Tibial artery (tissue), 4 donors: ENCODE data around the gene SEMA3D.

ENCODE experiments used
- DNase-seq, 2 donors: peaks; one replicate each; pipeline ENCODE4 v3.0.0-alpha.2; 2019
- H3K27ac ChIP-seq, 2 donors: fragments of 200-600 bp; sonication (generic) in 1 of 2; 1 replicate in 1 of 2; 2 replicates in 1 of 2; pipeline ENCODE4 v1.5.1; 2018 to 2019; ENCODE audit warnings: mild to moderate bottlenecking in 1 of 2
- H3K27me3 ChIP-seq, 2 donors: fragments of 200-600 bp; sonication (generic) in 1 of 2; one replicate each; pipeline versions ENCODE4 v1.5.1 to v1.6.0; 2016 to 2019
- H3K36me3 ChIP-seq, 3 donors: fragments of 200-600 bp; sonication (generic) in 2 of 3; one replicate each; pipeline ENCODE4 v1.5.1; 2016 to 2019; ENCODE audit warnings: mild to moderate bottlenecking in 2 of 3
- H3K4me1 ChIP-seq, 4 donors: fragments of 200-600 bp; sonication (generic) in 2 of 4; 1 replicate in 3 of 4; 2 replicates in 1 of 4; pipeline ENCODE4 v1.5.1; 2016 to 2019
- H3K4me3 ChIP-seq, 2 donors: fragments of 200-600 bp; sonication (generic) in 1 of 2; 1 replicate in 1 of 2; 2 replicates in 1 of 2; pipeline ENCODE4 v1.5.1; 2018 to 2019; ENCODE audit warnings: mild to moderate bottlenecking in 2 of 2
- H3K9me3 ChIP-seq, 3 donors: fragments of 200-600 bp; sonication (generic) in 1 of 3; one replicate each; pipeline ENCODE4 v1.5.1; 2016 to 2019
- CTCF ChIP-seq, 2 experiments: fragments of 200-600 bp in 1 of 2; fragments of 450-650 bp in 1 of 2; IDR thresholded peaks; one replicate each; pipeline ENCODE4 v1.5.1; 2017 to 2019; ENCODE audit warnings: antibody characterized with exemption in 2 of 2, mild to moderate bottlenecking in 1 of 2, moderate library complexity in 1 of 2
- intact Hi-C: fragments of 100-400 bp; cut with DNase I; formaldehyde crosslinking; loops from one replicate; pipeline ENCODE4 v1.15.0; 2023; ENCODE audit warnings: low total_unique reads

SEMA3D gene

GRCh38 chr7:85226361-85227085 is 39.7 kb upstream of the SEMA3D start:
- no peak for TF ChIP-seq CTCF (IDR thresholded peaks at IDR 0.05)
- H3K36me3 ChIP-seq, result no peaks in the 10 kb centered on the region
- H3K4me1 ChIP-seq, result no peaks in the 10 kb centered on the region
- intact Hi-C loops, result no loop called here
- H3K4me3 ChIP-seq, result no peak overlapping the region
- no peaks in the 10 kb centered on the region for H3K9me3 ChIP-seq
- H3K27ac ChIP-seq, result no peak overlapping the region
- no peak for DNase-seq
- no peaks in the 10 kb centered on the region for H3K27me3 ChIP-seq

GRCh38 chr7:85224171-85224570 is 37.3 kb upstream of the SEMA3D start:
- Histone ChIP-seq H3K36me3 (no peaks in the 10 kb centered on the region), H3K27me3 (no peaks in the 10 kb centered on the region), H3K27ac (no peak overlapping the region), H3K4me1 (no peaks in the 10 kb centered on the region), H3K4me3 (no peak overlapping the region), H3K9me3 (no peaks in the 10 kb centered on the region)
- intact Hi-C loops, result no loop called here
- DNase-seq, result no peak
- no peak for TF ChIP-seq CTCF (IDR thresholded peaks at IDR 0.05)

GRCh38 chr7:85222522-85222921 is 35.7 kb upstream of the SEMA3D start:
- no peaks in the 10 kb centered on the region for H3K27me3 ChIP-seq
- no peak for TF ChIP-seq CTCF (IDR thresholded peaks at IDR 0.05)
- no peaks in the 10 kb centered on the region for H3K4me1 ChIP-seq
- intact Hi-C loops, result no loop called here
- H3K27ac ChIP-seq, result no peak overlapping the region
- H3K9me3 ChIP-seq, result no peaks in the 10 kb centered on the region
- no peak overlapping the region for H3K4me3 ChIP-seq
- no peaks in the 10 kb centered on the region for H3K36me3 ChIP-seq
- no peak for DNase-seq

GRCh38 chr7:85221796-85222195 is 34.9 kb upstream of the SEMA3D start:
- H3K9me3 ChIP-seq, result no peaks in the 10 kb centered on the region
- H3K36me3 ChIP-seq, result no peaks in the 10 kb centered on the region
- no peak overlapping the region for H3K4me3 ChIP-seq
- H3K27me3 ChIP-seq, result no peaks in the 10 kb centered on the region
- no peak overlapping the region for H3K27ac ChIP-seq
- no peak for TF ChIP-seq CTCF (IDR thresholded peaks at IDR 0.05)
- intact Hi-C loops, result no loop called here
- no peak for DNase-seq
- no peaks in the 10 kb centered on the region for H3K4me1 ChIP-seq

- intact Hi-C loops, result no loop called here
- no peaks in the 10 kb centered on the region for H3K36me3 ChIP-seq
- no peak for TF ChIP-seq CTCF (IDR thresholded peaks at IDR 0.05)
- DNase-seq, result no peak
- no peak overlapping the region for H3K4me3 ChIP-seq
- no peak overlapping the region for H3K27ac ChIP-seq
- H3K9me3 ChIP-seq, result no peaks in the 10 kb centered on the region
- no peaks in the 10 kb centered on the region for H3K27me3 ChIP-seq
- H3K4me1 ChIP-seq, result no peaks in the 10 kb centered on the region
Observed at GRCh38 chr7:85220651-85221050, 33.8 kb upstream of the SEMA3D start.

GRCh38 chr7:85220023-85220422 is 33.2 kb upstream of the SEMA3D start:
- Histone ChIP-seq H3K27ac (no peak overlapping the region), H3K27me3 (no peaks in the 10 kb centered on the region), H3K4me3 (no peak overlapping the region), H3K4me1 (no peaks in the 10 kb centered on the region), H3K9me3 (no peaks in the 10 kb centered on the region), H3K36me3 (no peaks in the 10 kb centered on the region)
- DNase-seq, result no peak
- intact Hi-C loops, result no loop called here
- no peak for TF ChIP-seq CTCF (IDR thresholded peaks at IDR 0.05)
